GM19043 (cell line): Measurements from ENCODE around the gene RAB5A.
"Not testable (repeated sequence)": the region's sequence is repeated elsewhere in the genome, so short reads cannot be mapped to it uniquely, and the experiment has no call there.

Source experiments
- ATAC-seq: cut with Tn5 transposase; IDR thresholded peaks from one replicate; pipeline ENCODE4 v1.9.1; 2021; ENCODE audit warnings: low read depth; ENCODE audit not compliant: unreplicated experiment

The RAB5A gene

DNA sequence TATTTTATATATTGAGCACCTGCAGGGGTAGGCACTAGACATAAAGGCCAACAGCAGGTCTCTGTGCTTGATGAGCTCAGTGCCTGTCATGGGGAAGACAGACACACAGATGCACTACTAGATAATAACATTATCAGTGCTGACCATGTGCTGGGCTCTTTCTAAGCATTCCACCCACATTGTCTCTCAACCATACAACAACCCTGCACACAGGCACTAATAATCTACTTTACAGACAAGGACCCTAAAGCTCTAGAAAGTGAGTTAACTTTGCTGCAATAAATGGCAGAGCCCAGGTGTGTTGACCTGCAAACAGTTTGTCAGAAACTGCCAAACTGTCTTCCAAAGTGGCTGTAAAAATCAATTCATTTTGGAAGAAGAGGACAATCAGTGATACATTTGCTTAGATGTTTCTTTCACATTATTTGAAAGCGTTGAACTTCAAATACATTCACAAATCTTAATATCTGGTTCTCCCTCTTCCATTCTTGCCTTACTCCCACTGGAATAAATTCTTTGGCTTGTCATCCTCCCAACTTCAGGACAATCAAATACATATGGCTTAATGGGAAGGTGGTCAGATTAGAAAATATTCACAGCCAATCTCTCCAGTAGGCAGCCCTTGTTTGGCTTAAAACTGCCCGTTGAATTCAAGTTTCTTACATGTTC is 76.2 kb downstream of the RAB5A start:
- no peak for ATAC-seq

- no peak for ATAC-seq
Observed at GRCh38 chr3:20023623-20024405, 76.9 kb downstream of the RAB5A start.

DNA sequence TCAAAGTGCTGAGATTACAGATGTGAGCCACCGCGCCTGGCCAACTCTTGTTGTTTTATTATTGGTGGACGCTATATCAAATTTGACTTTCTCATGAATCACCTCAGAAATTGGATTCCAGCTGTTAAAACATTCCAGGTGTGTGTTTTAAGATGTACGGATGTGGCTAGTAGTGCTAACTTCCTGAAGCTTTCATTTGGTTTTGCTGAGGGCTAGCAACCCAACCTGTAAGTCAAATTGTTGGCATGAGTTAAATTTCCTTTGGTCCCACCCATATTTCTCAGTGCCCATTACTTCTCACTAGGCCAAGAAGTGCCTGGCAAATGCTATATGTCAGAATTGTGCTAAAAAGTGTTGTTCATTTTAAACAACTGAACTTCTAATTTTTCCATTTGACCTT is 80.2 kb downstream of the RAB5A start:
- ATAC-seq, result no peak

GRCh38 chr3:20028905-20029331 is 82.0 kb downstream of the RAB5A start:
- ATAC-seq, result no peak

- not testable (repeated sequence) for ATAC-seq
Observed at GRCh38 chr3:20031939-20032338, 85.0 kb downstream of the RAB5A start.
